SK-N-SH (cell line): ENCODE data around the gene DROSHA.

Experiments
- CTCF ChIP-seq: fragments of 200-600 bp; sonication (generic); IDR thresholded peaks from 2 replicates; pipeline ENCODE4 v1.6.1; 2017; ENCODE audit warnings: antibody characterized with exemption, mild to moderate bottlenecking, moderate library complexity
- EP300 ChIP-seq, 2 experiments: IDR thresholded peaks; 2 replicates each; pipeline versions ENCODE4 v1.4.0 to v1.6.1; 2012; ENCODE audit warnings: borderline replicate concordance in 1 of 2, low read depth in 1 of 2, low read length in 1 of 2
- MXI1 ChIP-seq: IDR thresholded peaks from 2 replicates; pipeline ENCODE4 v1.6.1; 2012; ENCODE audit warnings: mild to moderate bottlenecking, low read depth, low read length, improper control_type of control experiment
- POLR2AphosphoS5 ChIP-seq: IDR thresholded peaks from 2 replicates; pipeline ENCODE4 v1.6.1; 2012; ENCODE audit warnings: low read depth, low read length
- RCOR1 ChIP-seq: fragments of 150-350 bp; IDR thresholded peaks from 2 replicates; pipeline ENCODE4 v1.6.1; 2017; ENCODE audit warnings: antibody characterized with exemption, low read length
- REST ChIP-seq: IDR thresholded peaks from 2 replicates; pipeline ENCODE4 v1.6.1; 2012; ENCODE audit warnings: mild to moderate bottlenecking, low read depth, low read length, moderate library complexity
- TAF1 ChIP-seq: IDR thresholded peaks from 2 replicates; pipeline ENCODE4 v1.6.1; 2012; ENCODE audit warnings: low read depth, mild to moderate bottlenecking, low read length, moderate library complexity, borderline replicate concordance
- TF ChIP-seq, protein P1 (sequence below): IDR thresholded peaks from 2 replicates; pipeline ENCODE4 v1.4.0; 2012; ENCODE audit warnings: low read depth
- TF ChIP-seq, protein P2 (sequence below): fragments of 150-350 bp; IDR thresholded peaks from 2 replicates; pipeline ENCODE4 v1.6.1; 2017; ENCODE audit warnings: antibody characterized with exemption, low read length, low read depth, borderline replicate concordance

DNA sequence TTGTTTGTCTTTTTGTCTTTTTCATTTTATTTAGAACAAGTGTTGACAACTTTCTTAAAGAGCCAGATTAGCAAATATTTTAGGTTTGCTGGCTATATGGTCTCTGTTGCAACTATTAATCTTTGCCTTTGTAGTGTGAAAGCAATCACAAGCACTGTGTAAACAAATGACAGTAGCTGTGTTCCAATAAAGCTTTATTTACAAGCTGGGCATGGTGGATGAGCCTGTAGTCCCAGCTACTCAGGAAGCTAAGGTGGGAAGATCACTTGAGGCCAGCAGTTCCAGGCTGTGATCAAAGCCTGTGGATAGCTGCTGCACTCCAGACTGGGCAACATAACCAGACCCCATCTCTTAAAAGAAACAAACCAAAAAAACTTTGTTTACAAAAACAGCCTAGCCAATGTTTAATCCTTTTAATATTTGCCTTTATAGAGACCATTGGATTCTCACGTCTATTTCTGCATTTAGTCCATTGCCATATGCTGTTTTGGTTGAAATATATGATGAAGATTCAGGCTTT lies 2.7 kb upstream of the DROSHA start:
- TF ChIP-seq MXI1 (no peak), CTCF (no peak), RCOR1 (no peak), POLR2AphosphoS5 (no peak), REST (no peak), TAF1 (no peak), EP300 (IDR thresholded peaks at IDR 0.05; ENCODE audit: borderline replicate concordance in 1 of 2, low read depth in 1 of 2, low read length in 1 of 2) (no peak)
- TF ChIP-seq, protein P1, sequence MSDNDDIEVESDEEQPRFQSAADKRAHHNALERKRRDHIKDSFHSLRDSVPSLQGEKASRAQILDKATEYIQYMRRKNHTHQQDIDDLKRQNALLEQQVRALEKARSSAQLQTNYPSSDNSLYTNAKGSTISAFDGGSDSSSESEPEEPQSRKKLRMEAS: no peak
- TF ChIP-seq, protein P2, sequence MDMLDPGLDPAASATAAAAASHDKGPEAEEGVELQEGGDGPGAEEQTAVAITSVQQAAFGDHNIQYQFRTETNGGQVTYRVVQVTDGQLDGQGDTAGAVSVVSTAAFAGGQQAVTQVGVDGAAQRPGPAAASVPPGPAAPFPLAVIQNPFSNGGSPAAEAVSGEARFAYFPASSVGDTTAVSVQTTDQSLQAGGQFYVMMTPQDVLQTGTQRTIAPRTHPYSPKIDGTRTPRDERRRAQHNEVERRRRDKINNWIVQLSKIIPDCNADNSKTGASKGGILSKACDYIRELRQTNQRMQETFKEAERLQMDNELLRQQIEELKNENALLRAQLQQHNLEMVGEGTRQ: no peak
